GM18508 (cell line): ENCODE data around the gene FBXO2.

Experiments
- ATAC-seq: cut with Tn5 transposase; IDR thresholded peaks from one replicate; pipeline ENCODE4 v1.9.1; 2021; ENCODE audit warnings: moderate number of reproducible peaks; ENCODE audit not compliant: insufficient read depth, unreplicated experiment

FBXO2 gene

DNA sequence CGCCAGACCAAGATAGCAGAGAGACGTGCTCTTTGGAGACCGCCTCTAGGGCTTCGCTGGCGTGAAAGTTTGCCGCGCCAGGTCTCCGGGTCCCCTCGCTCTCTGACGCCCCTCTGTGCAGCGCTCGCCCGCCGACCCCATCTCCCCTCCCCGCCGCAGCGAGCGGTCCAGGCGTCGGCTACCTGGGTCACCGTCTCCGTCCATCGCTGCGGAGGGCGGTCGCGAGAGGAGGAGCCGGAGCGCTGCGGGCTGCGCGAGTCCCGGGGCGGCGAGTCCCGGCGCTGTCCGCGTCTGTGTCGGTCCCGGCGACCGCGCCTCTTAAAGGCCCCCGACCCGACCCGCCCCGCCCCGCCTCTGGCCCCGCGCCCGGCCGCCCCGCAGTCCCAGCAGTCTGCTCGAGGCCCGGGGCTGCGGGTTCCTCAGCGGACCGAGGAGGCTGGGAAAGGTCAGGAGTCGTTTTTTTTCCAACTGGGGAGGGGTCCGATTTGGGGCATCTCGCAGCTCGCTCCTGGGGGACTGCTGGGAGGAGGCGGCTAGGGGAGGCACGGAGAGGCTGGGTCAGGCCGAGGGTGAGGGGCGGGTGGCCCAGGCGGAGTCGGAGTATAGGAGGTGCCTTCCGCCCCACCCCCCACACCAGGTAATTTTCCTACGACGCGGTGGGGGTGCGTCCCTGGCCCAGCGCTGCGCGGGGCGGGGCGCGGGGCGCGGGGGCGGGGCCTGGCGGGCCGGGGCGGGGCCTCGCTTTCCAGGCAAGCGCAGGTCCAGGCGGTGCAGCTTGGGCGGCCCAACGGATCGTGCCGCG, at the start of gene FBXO2, which contains the start of gene FBXO44:
FBXO2 (minus strand) TSS at position 293 of the 802 bp plus-strand sequence; CDS start at position 204, 89 bp downstream.
FBXO44 (plus strand) TSS at position 741 of the 802 bp plus-strand sequence. CDS start 959 bp downstream, outside the sequence.
- ATAC-seq = no peak

GRCh38 chr1:11703357-11704193, 49.3 kb upstream of the FBXO2 start:
- ATAC-seq = no peak

- ATAC-seq = no peak
These were observed 48.0 kb upstream of the FBXO2 start for GRCh38 chr1:11701981-11702803.

DNA sequence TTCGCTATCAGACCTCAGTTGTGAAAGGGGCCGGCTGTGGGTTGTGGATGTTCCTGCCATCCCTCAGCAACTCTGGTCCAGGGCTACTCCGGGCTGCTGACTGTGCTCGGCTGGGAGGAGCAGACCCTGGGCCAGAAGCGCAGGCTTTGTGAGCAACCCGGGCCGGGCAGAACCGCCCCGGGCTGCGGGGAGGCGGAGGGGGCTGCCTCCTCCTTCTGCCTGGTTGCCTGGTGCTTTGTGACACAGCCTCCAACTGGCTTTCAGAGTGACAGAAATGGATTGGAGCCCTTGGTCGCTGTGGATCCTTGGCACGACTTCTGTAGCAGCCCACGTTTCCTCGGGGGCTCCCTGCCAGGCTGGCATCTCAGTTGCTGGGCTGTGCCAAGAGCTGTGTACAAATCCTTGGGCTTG, 47.3 kb upstream of the FBXO2 start:
- ATAC-seq = no peak

DNA sequence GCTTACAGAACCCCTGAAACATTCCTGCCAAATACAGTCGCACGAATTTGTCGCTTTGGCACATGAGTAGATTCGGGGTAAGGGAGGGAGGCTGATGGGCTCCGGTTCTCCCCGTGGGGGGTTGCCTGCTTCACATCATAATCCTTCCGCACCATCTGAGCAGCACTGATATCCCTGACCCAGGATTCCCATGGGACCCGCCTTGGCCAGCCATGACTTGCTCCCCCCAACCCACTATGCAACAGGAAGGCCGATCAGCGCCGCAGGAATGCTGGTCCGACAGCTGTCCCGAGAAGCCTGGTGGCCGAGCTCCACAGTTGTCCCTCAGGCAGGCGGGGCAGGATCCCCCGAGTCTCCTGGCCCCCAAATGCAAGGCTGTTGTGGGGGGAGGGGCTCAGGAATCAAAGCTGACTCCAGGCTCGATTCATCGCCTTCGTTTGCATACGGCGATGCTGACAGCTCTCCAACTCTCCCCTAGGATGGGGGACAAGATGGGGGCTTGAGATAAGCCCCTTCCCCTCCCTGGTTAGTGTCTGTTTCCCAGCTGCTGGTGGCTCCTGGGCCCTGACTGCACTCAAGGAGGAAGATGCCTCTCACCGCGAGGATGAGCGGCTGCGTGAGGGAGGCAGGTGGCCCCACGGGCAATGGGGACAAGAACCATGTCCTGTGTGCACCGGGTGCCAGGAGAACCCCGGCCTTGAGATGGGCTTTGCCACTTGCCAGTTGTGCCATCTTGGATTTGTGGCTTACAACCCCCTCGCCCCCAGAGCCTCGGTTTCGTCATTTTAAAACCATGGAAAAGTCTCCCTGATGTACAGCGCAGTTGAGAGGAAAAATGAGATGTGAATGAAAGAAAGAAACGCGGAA, 46.6 kb upstream of the FBXO2 start:
- no peak for ATAC-seq

GRCh38 chr1:11697893-11698210, 43.6 kb upstream of the FBXO2 start:
- no peak for ATAC-seq

GRCh38 chr1:11697188-11697892, 43.1 kb upstream of the FBXO2 start:
- no peak for ATAC-seq

DNA sequence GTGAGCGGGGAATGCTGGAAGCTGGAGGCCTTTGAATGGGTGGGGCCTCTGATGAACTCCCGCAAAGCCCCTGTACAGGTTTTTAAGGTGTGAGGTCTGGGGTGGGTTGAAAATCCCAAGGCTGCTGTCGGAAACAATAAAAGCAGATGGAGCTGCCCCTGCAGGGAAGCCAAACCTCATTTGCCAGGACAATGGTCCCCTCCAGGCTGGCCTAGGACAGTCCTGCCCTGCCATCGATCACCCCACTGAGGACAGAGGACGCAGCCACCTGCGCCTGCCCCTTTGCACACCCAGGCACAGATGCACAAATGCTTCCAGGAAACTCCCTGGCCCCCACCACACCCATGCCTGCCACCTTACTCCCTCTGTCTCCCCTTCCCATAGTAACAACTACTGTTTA, 41.6 kb upstream of the FBXO2 start:
- ATAC-seq = no peak

DNA sequence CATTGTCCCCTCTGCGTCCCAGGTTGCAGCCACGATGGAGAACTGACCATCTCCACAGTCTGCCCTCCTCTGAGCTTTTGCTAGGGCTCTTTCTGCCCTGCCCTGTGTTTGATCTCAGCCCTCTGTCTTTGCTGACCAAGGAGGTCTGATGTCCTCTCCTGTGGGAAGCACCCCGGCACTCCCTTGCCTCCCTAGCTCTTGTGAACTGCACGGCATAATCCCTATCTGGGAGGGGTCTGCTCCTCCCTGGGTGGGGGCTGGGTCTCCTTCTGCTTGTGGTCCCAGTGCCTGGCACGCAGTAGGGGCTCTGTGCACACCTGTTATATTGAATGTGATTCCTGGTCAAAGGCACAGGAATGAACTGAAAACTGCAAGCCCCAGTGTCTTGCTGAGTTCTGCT, 39.7 kb upstream of the FBXO2 start:
- ATAC-seq = no peak

- no peak for ATAC-seq
These were observed 38.9 kb upstream of the FBXO2 start for GRCh38 chr1:11693024-11693590.

GRCh38 chr1:11691928-11692711, 37.9 kb upstream of the FBXO2 start:
- ATAC-seq = no peak

DNA sequence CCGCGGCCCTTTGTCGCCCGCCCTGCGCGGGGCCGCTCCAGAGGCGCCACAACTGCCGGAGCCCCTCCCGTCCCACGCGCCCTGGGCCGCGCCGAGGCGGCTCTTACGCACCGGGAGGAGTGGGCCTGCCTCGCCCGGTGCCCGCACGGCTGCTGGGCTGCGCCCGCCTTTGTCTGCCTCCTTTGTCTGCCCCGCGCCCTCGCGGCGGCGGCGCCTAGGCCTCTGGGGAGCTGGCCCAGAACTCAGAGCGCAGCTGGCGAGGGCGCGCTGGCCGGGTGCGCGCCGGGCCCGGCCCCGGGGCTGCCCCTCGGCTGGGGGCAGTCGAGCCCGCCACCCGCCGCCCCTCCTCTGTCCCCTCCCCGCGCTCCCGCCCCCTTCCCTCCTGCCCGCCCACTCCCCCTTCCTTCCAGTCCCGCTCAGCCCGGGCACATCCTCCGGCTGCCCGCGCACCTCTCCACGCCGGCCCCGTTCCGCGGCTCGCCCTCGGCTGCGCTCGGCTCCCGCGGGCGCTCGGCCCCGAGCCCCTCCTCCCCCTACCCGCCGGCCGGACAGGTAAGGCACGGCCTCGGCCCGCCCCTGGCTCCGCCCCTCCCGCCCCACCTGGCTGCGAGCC, 37.2 kb upstream of the FBXO2 start, which contains the start of gene DRAXIN:
DRAXIN (plus strand) TSS at position 409 of the 613 bp plus-strand sequence. CDS start 14,549 bp downstream, outside the sequence.
- no peak for ATAC-seq

DNA sequence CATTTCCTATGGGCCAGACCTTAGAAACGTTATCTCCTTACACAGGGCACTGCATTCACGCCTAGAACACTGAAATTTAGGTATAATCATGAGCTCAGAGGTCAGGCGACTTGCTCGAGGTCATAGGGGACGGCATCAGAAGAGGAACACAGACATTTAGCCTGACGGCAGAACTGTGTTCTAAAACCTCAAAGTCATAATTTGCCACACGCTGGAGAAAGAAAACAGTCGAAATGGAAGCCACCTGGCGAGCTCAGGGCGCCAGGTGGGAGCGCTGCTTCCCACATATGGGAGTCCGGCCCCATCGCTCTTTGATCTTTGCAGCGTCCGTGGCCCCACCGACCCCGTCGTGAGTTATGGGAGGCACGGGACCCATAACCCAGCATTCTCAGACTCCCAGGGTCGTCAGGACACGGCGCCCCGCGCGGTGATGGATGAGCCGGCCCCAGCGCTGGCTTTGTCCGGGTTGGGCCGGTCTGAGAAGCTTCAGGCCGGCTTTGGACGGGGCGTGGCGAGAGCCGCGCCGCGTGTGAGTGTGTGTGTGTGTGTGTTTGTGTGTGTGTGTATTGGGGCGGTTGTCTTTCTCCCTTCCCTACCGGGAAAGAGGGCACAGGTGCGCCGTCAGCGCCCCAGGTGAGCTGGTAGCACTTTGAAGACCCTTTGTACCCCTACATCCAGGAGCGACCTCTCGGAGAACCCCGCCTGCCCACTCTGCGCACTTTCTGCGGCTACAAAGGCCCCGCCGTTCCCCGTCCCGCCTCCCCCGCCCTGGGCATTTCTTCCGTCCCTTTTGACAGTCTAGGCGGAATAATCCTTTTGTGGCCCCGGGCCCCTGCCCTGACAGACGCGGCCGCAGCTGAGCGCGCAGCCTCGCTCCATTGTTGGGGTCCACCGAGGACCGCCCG, 36.4 kb upstream of the FBXO2 start:
- no peak for ATAC-seq

GRCh38 chr1:11688506-11688905, 34.3 kb upstream of the FBXO2 start:
- no peak for ATAC-seq

GRCh38 chr1:11685210-11685752, 31.1 kb upstream of the FBXO2 start:
- ATAC-seq = no peak

DNA sequence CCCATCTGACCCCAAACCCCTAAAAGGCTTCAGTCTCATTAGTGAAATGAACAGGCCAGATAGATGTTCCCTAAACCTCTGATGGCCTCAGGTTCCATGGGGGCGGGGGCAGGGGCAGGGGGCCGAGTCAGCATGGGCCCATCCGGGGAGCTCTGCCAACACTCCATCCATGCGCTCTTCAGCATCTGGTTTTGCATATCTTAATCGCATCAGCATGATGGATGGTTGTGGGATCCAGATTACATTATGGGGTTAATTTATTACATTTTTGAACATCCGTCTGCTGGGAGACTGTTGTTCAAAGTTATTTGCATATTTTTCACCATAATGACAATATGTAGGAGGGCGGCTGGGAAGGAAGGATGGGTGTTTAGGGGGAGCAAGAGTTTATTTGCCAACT, 29.8 kb upstream of the FBXO2 start:
- no peak for ATAC-seq
